Coronary artery (tissue), 2 donors: ENCODE measurements around the gene CHSY3.

Experiments used
- DNase-seq: peaks from one replicate; pipeline ENCODE4 v3.0.0-alpha.2; 2017; ENCODE audit warnings: low spot score
- H3K27ac ChIP-seq, 2 donors: fragments of 200-600 bp; sonication (generic); one replicate each; pipeline ENCODE4 v1.5.1; 2016 to 2019
- H3K4me3 ChIP-seq: fragments of 200-600 bp; sonication (generic); 2 replicates; pipeline ENCODE4 v1.5.1; 2016; ENCODE audit warnings: mild to moderate bottlenecking, moderate library complexity
- CTCF ChIP-seq: fragments of 200-600 bp; sonication (generic); IDR thresholded peaks from one replicate; pipeline ENCODE4 v1.5.1; 2019; ENCODE audit warnings: antibody characterized with exemption

The CHSY3 gene

GRCh38 chr5:130068101-130068500 is 163.8 kb downstream of the CHSY3 start:
- no peak for DNase-seq

GRCh38 chr5:130068988-130069387 is 164.7 kb downstream of the CHSY3 start:
- DNase-seq, result no peak
- no peak overlapping the region for H3K4me3 ChIP-seq
- no peak for TF ChIP-seq CTCF
- H3K27ac ChIP-seq, result no peak overlapping the region

More at GRCh38 chr5:130068101-130068500, 163.8 kb downstream of the CHSY3 start:
- no peak for TF ChIP-seq CTCF
- no peak overlapping the region for H3K4me3 ChIP-seq
- H3K27ac ChIP-seq, result no peak overlapping the region

- H3K4me3 ChIP-seq, result no peak overlapping the region
- DNase-seq, result no peak
- TF ChIP-seq CTCF, result no peak
- no peak overlapping the region for H3K27ac ChIP-seq
Observed at GRCh38 chr5:130074820-130075219, 170.6 kb downstream of the CHSY3 start.

GRCh38 chr5:130077007-130077406 is 172.7 kb downstream of the CHSY3 start:
- H3K27ac ChIP-seq, result no peak overlapping the region
- DNase-seq, result no peak
- no peak overlapping the region for H3K4me3 ChIP-seq
- no peak for TF ChIP-seq CTCF

GRCh38 chr5:130078661-130079060 is 174.4 kb downstream of the CHSY3 start:
- no peak for DNase-seq
- no peak for TF ChIP-seq CTCF
- Histone ChIP-seq H3K4me3 (no peak overlapping the region), H3K27ac (no peak overlapping the region)

- H3K27ac ChIP-seq, result no peak overlapping the region
- DNase-seq, result no peak
- TF ChIP-seq CTCF, result no peak
- H3K4me3 ChIP-seq, result no peak overlapping the region
Observed at GRCh38 chr5:130090569-130091270, 186.5 kb downstream of the CHSY3 start.

GRCh38 chr5:130092991-130093390 is 188.7 kb downstream of the CHSY3 start:
- no peak for DNase-seq

More at GRCh38 chr5:130092991-130093390, 188.7 kb downstream of the CHSY3 start:
- Histone ChIP-seq H3K27ac (no peak overlapping the region), H3K4me3 (no peak overlapping the region)
- TF ChIP-seq CTCF, result no peak
